Central memory CD8-positive, alpha-beta T cell (primary cell): ENCODE results near the gene TSPAN9.

Experiments
- ATAC-seq: fragments of 150-1000 bp; cut with Tn5 transposase; replicated peaks from 2 replicates; pipeline ENCODE4 v1.10.0; 2022; ENCODE audit warnings: mild to moderate bottlenecking, moderate FRiP score, moderate number of reproducible peaks; ENCODE audit not compliant: poor library complexity, severe bottlenecking; ENCODE audit errors: extremely low read depth
- DNase-seq, 2 donors: peaks; one replicate each; pipeline ENCODE4 v3.0.0; 2021; ENCODE audit warnings: low spot score in 2 of 2
- H3K27ac Mint-ChIP-seq: one replicate; pipeline ENCODE4 v1.8.0; 2022; ENCODE audit warnings: low read depth, mild to moderate bottlenecking, moderate library complexity, mixed read lengths
- H3K27me3 Mint-ChIP-seq: one replicate; pipeline ENCODE4 v1.8.0; 2022; ENCODE audit warnings: mixed read lengths
- H3K36me3 Mint-ChIP-seq: one replicate; pipeline ENCODE4 v1.8.0; 2022; ENCODE audit warnings: mild to moderate bottlenecking, moderate library complexity, mixed read lengths; ENCODE audit not compliant: insufficient read depth
- H3K4me1 Mint-ChIP-seq: one replicate; pipeline ENCODE4 v1.8.0; 2022; ENCODE audit warnings: mixed read lengths
- H3K4me3 Mint-ChIP-seq: one replicate; pipeline ENCODE4 v1.8.0; 2022; ENCODE audit warnings: mild to moderate bottlenecking, moderate library complexity, mixed read lengths
- H3K9me3 Mint-ChIP-seq: one replicate; pipeline ENCODE4 v1.8.0; 2022; ENCODE audit warnings: mixed read lengths

Gene TSPAN9

DNA sequence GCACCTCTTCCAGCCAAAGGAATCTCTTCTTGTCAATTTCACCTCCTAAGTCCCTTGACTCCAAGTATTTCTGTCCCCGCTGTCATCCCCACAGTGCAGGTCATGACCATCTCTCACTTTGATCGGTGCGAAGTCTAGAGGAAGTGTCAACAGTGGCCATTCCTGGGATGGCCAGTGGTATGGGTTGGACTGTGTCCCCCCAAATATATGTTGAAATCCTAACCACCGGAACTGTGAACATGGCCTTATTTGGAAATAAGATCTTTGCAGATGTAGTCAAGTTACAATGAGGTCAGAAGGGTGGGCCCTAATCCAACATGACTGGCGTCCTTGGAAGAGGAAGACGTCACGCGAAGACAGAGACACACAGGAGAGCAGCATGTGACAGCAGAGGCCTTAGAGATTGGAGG lies 257.9 kb downstream of the TSPAN9 start:
- Mint-ChIP-seq H3K27ac (no peak overlapping the region), H3K4me3 (no peak overlapping the region), H3K27me3 (peaks cover 28% of the 10 kb centered on the region), H3K4me1 (no peaks in the 10 kb centered on the region), H3K9me3 (no peaks in the 10 kb centered on the region), H3K36me3 (no peaks in the 10 kb centered on the region)
- ATAC-seq (no peak), DNase-seq (no peak)
